Small intestine (tissue), 7 donors: ENCODE results near the gene PHAX. TPM values are rescaled to one million over a fixed set of nuclear protein-coding genes. Genes with fewer than 3 reads are reported as not detected.
"Not testable (repeated sequence)": the region's sequence is repeated elsewhere in the genome, so short reads cannot be mapped to it uniquely, and the experiment has no call there.

ENCODE experiments used
- DNase-seq, 2 donors: peaks; one replicate each; pipeline versions ENCODE4 v3.0.0 to v3.0.0-alpha.2; 2013
- FAIRE-seq: peaks from 2 replicates; lab custom pipeline; 2012; peaks lifted over from hg19 to GRCh38; lab: Jason Lieb, UNC
- H3K27ac ChIP-seq, 3 donors: one replicate each; pipeline ENCODE4 v1.5.1; 2013; ENCODE audit warnings: low read length in 2 of 3, mild to moderate bottlenecking in 2 of 3, control low read depth in 1 of 3, inconsistent platforms in 1 of 3, low read depth in 1 of 3, moderate library complexity in 1 of 3
- H3K27me3 ChIP-seq, 3 donors: one replicate each; pipeline ENCODE4 v1.6.1; 2013; ENCODE audit warnings: low read length in 3 of 3, inconsistent platforms in 1 of 3; ENCODE audit not compliant: control insufficient read depth in 3 of 3, insufficient read depth in 3 of 3
- H3K36me3 ChIP-seq, 3 donors: one replicate each; pipeline ENCODE4 v1.6.1; 2013; ENCODE audit warnings: low read length in 3 of 3, inconsistent platforms in 1 of 3, low read depth in 1 of 3, mild to moderate bottlenecking in 1 of 3, moderate library complexity in 1 of 3; ENCODE audit not compliant: control insufficient read depth in 3 of 3, insufficient read depth in 2 of 3
- H3K4me1 ChIP-seq, 3 donors: one replicate each; pipeline ENCODE4 v1.6.1; 2013; ENCODE audit warnings: low read length in 2 of 3, inconsistent platforms in 1 of 3, low read depth in 1 of 3, mild to moderate bottlenecking in 1 of 3, moderate library complexity in 1 of 3; ENCODE audit not compliant: control insufficient read depth in 3 of 3, insufficient read depth in 2 of 3
- H3K4me3 ChIP-seq, 3 donors: one replicate each; pipeline ENCODE4 v1.5.1; 2013; ENCODE audit warnings: low read length in 3 of 3, control low read depth in 1 of 3, inconsistent platforms in 1 of 3, low read depth in 1 of 3, mild to moderate bottlenecking in 1 of 3, moderate library complexity in 1 of 3
- H3K9me3 ChIP-seq, 2 donors: one replicate each; pipeline ENCODE4 v1.6.1; 2013; ENCODE audit warnings: low read depth in 1 of 2, low read length in 1 of 2; ENCODE audit not compliant: control insufficient read depth in 2 of 2, insufficient read depth in 1 of 2
- WGBS, 3 donors: extraction: QIAGEN DNeasy Blood & Tissue Kit; methylation state at CpG; one replicate each; pipeline ENCODE4 v1.1.7; 2013; 5-methylcytosine and 5-hydroxymethylcytosine counted together
- polyA plus RNA-seq, 4 donors: library from polyadenylated mRNA; stranded (reverse) in 3 of 4; unstranded in 1 of 4; fragments of 200-250 nt in 3 of 4; fragments of 120-200 nt in 1 of 4; gene quantifications; one replicate each; pipeline versions ENCODE4 v1.2.1 to v1.2.3, GENCODE V29; 2013
- donor health status: healthy with polysubstance abuse.
- donor health status: control.
- donor health status: control.
- donor health status: Bipolar disorder and iron deficiency.
- donor health status: healthy.

The PHAX gene
- polyA plus RNA-seq, 4 donors, result 17.4 to 32.8 (median 17.9) TPM

DNA sequence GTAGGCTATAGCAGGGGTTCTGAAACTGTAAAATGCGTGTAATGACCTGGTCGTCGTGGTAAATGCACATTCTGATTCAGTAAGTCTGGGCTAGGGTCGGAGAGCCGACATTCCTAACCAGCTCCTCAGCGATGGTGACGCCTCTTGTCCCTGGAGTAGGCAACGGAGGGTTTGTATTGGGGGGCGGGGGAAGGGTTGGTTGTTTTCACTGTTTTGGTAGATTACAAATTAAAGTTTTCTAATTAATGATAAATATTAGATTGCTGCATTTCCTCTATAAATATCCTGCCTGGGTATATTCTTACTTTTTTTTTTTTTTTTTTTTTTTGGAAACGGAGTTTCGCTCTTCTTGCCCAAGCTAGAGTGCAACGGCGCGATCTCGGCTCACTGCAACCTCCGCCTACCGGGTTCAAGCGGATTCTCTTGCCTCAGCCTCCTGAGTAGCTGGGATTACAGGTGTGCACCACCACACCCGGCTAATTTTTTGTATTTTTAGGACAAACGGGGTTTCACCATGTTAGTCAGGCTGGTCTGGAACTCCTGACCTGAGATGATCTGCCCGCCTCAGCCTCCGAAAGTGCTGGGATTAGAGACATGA is 5.2 kb upstream of the PHAX start:
- Histone ChIP-seq H3K4me3 (peak overlapping the region in 2 of 3 donors; percentile 75 to 92), H3K9me3 (peaks cover 0 to 3% of the 10 kb centered on the region in 2 donors), H3K4me1 (peaks cover 2 to 16% (median 8%) of the 10 kb centered on the region in 3 donors), H3K27me3 (no peaks in the 10 kb centered on the region), H3K36me3 (peaks cover 0 to 8% (median 2%) of the 10 kb centered on the region in 3 donors), H3K27ac (peak overlapping the region in 2 of 3 donors; percentile 69 to 83)
- FAIRE-seq, result no peak
- DNase-seq, result no peak
- WGBS, 3 donors, result 63 to 68% (median 65%) methylated on average over 21 to 22 of the region's 22 CpGs

DNA sequence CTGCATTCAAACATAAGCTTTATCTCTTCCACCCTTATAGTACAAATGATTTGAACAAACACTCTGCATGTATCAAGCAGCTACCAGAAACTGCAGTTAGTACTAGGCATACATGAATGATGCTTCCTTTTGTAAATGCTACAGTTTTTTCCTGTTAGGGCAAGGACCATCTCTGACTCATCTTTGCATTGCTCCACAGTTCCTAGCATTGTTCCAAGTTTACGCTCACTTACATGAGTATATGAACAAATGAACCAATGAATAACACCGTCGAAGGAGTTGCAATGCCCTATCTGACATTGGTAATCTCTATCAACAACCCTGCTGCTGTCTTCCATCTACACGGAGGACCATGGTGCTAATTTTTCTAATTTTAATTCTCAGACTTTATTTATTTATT is 3.6 kb upstream of the PHAX start:
- Histone ChIP-seq H3K9me3 (peaks cover 0 to 3% of the 10 kb centered on the region in 2 donors), H3K36me3 (no peaks in the 10 kb centered on the region), H3K4me3 (no peak overlapping the region), H3K27ac (no peak overlapping the region), H3K4me1 (peaks cover 2 to 20% (median 8%) of the 10 kb centered on the region in 3 donors), H3K27me3 (no peaks in the 10 kb centered on the region)
- 76 to 87% (median 86%) methylated on average over 4 of the region's 4 CpGs for WGBS, 3 donors
- DNase-seq, result peak; percentile 5 to 7
- no peak for FAIRE-seq

- Histone ChIP-seq H3K4me1 (peaks cover 0 to 10% (median 5%) of the 10 kb centered on the region in 3 donors), H3K9me3 (peaks cover 0 to 3% of the 10 kb centered on the region in 2 donors), H3K36me3 (peaks cover 0 to 9% (median 3%) of the 10 kb centered on the region in 3 donors), H3K27me3 (no peaks in the 10 kb centered on the region), H3K4me3 (no peak overlapping the region), H3K27ac (no peak overlapping the region)
- WGBS, 3 donors, result 94 to 99% (median 97%) methylated on average over 7 of the region's 7 CpGs
- FAIRE-seq, result no peak
- DNase-seq, result no peak
These were observed 1.2 kb upstream of the PHAX start for GRCh38 chr5:126599499-126599898.

GRCh38 chr5:126599971-126600630 is 646 bp upstream of the PHAX start:
- peaks cover 0 to 10% (median 5%) of the 10 kb centered on the region in 3 donors for H3K4me1 ChIP-seq
- DNase-seq, result peak in 1 of 2 donors; percentile 3
- not testable (repeated sequence) for FAIRE-seq, H3K9me3 ChIP-seq, H3K27me3 ChIP-seq
- peak overlapping the region in 2 of 3 donors; percentile 36 to 67 for H3K27ac ChIP-seq
- H3K4me3 ChIP-seq, result peak overlapping the region in 1 of 3 donors; percentile 97
- WGBS, 3 donors, result 52 to 66% (median 65%) methylated on average over 15 of the region's 15 CpGs
- peaks cover 3 to 13% (median 6%) of the 10 kb centered on the region in 3 donors for H3K36me3 ChIP-seq

DNA sequence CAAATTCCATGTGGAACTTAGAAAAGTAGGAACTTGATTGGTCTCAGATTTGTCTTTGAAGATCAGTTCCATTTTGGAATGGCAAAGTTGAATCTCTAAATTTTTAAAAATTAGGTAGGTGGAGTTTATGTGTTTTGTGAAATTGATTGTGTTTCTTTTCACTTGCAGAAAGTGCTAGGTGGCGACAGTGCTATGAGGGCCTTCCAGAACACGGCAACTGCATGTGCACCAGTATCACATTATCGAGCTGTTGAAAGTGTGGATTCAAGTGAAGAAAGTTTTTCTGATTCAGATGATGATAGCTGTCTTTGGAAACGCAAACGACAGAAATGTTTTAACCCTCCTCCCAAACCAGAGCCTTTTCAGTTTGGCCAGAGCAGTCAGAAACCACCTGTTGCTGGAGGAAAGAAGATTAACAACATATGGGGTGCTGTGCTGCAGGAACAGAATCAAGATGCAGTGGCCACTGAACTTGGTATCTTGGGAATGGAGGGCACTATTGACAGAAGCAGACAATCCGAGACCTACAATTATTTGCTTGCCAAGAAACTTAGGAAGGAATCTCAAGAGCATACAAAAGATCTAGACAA is 2.8 kb downstream of the PHAX start:
- H3K27ac ChIP-seq, result no peak overlapping the region
- H3K36me3 ChIP-seq, result peaks cover 5 to 29% (median 6%) of the 10 kb centered on the region in 3 donors
- peaks cover 0 to 10% (median 7%) of the 10 kb centered on the region in 3 donors for H3K4me1 ChIP-seq
- no peaks in the 10 kb centered on the region for H3K27me3 ChIP-seq
- H3K4me3 ChIP-seq, result no peak overlapping the region
- WGBS, 3 donors, result 78 to 88% (median 87%) methylated on average over 6 of the region's 6 CpGs
- no peak for DNase-seq
- FAIRE-seq, result no peak
- peaks cover 0 to 3% of the 10 kb centered on the region in 2 donors for H3K9me3 ChIP-seq

- no peaks in the 10 kb centered on the region for H3K27me3 ChIP-seq
- H3K4me3 ChIP-seq, result no peak overlapping the region
- H3K27ac ChIP-seq, result no peak overlapping the region
- H3K4me1 ChIP-seq, result peaks cover 0 to 7% (median 2%) of the 10 kb centered on the region in 3 donors
- peaks cover 5 to 42% (median 10%) of the 10 kb centered on the region in 3 donors for H3K36me3 ChIP-seq
- no peaks in the 10 kb centered on the region for H3K9me3 ChIP-seq
- DNase-seq (no peak), FAIRE-seq (no peak)
- 82 to 86% (median 82%) methylated on average over 5 of the region's 5 CpGs for WGBS, 3 donors
These were observed 4.8 kb downstream of the PHAX start for GRCh38 chr5:126605525-126605924.

- no peak overlapping the region for H3K4me3 ChIP-seq
- H3K27ac ChIP-seq, result no peak overlapping the region
- no peaks in the 10 kb centered on the region for H3K27me3 ChIP-seq
- FAIRE-seq (no peak), DNase-seq (no peak)
- peaks cover 4 to 55% (median 6%) of the 10 kb centered on the region in 3 donors for H3K36me3 ChIP-seq
- peaks cover 0 to 2% (median 0%) of the 10 kb centered on the region in 3 donors for H3K4me1 ChIP-seq
- WGBS, 3 donors, result 47 to 66% (median 58%) methylated on average over 2 of the region's 2 CpGs
- no peaks in the 10 kb centered on the region for H3K9me3 ChIP-seq
These were observed 9.4 kb downstream of the PHAX start for GRCh38 chr5:126610160-126610559.

DNA sequence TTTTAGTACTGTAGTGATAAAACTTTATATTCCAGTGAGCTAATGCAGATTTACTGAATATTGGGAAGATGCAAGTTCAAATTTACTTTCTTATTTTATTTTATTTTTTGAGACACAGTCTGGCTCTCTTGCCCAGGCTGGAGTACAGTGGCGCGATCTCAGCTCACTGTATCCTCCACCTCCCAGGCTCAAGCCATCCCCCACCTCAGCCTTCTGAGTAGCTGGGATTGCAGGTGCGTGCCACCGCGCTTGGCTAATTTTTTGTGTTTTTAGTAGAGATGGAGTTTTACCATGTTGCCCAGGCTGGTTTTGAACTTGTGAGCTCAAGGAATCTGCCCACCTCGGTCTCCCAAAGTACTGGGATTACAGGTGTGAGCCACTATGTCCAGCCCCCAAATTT is 9.9 kb downstream of the PHAX start:
- Histone ChIP-seq H3K36me3 (peaks cover 4 to 52% (median 6%) of the 10 kb centered on the region in 3 donors), H3K4me3 (no peak overlapping the region), H3K27ac (no peak overlapping the region), H3K27me3 (no peaks in the 10 kb centered on the region), H3K4me1 (no peaks in the 10 kb centered on the region), H3K9me3 (no peaks in the 10 kb centered on the region)
- no peak for DNase-seq
- no peak for FAIRE-seq
- WGBS, 3 donors, result 96 to 99% (median 98%) methylated on average over 6 of the region's 6 CpGs
